Right lung (tissue), 5 donors: ENCODE results near the gene RSPO3. TPM values are rescaled to one million over a fixed set of nuclear protein-coding genes. Genes with fewer than 3 reads are reported as not detected.

Source experiments
- DNase-seq, 2 donors: peaks; one replicate each; pipeline ENCODE4 v3.0.0-alpha.2; 2013
- polyA plus RNA-seq, 5 donors: library from polyadenylated mRNA; unstranded; fragments of 120-200 nt; gene quantifications; one replicate each; pipeline versions ENCODE4 v1.2.1 to v1.2.3, GENCODE V29; 2013; ENCODE audit warnings: inconsistent platforms in 1 of 5, low replicate concordance in 1 of 5; ENCODE audit not compliant: insufficient read length in 5 of 5, insufficient read depth in 1 of 5

RSPO3 gene
- polyA plus RNA-seq, 5 donors, result 4.9 to 8.0 (median 6.6) TPM

- DNase-seq, result no peak
These were observed 7.8 kb upstream of the RSPO3 start for GRCh38 chr6:127110712-127111111.

DNA sequence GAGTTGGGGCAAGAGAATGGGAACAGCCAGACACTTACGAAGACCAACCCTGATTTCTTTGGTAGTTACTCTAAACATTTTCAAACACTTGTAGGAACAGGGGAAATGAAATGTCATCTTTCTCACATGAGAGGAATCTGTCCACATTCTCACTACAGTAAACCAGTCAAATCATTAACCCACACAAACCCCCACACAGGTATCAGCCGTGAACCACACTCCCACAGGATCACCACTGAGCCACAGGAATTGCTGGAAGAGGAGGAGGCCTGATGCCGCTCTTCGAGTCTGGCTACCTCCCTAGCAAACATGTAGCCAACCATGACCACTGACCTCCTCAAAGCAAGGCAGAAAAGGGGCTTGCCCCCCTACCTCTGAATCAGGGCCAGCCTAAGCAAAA is 6.9 kb upstream of the RSPO3 start:
- DNase-seq, result no peak

- DNase-seq, result no peak
These were observed 4.2 kb upstream of the RSPO3 start for GRCh38 chr6:127114214-127114760.

- no peak for DNase-seq
These were observed 3.3 kb upstream of the RSPO3 start for GRCh38 chr6:127115084-127115655.

GRCh38 chr6:127115746-127116145 is 2.7 kb upstream of the RSPO3 start:
- DNase-seq, result no peak

DNA sequence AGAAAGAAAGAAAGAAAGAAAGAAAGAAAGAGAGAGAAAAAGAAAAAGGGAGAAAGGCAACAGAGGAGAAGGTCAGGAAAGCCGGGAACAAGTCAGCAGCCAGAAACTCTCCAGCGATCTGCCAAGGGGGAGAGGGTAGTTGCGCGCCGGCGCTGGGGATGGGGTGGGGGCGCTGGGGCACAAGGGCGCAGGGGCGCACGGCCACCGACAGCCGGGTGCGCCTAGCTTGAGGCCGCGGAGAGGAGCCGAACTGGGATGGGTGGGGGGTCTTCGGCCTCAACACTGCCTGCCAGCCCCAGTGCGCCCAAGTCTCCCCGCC is 533 bp upstream of the RSPO3 start:
- no peak for DNase-seq

DNA sequence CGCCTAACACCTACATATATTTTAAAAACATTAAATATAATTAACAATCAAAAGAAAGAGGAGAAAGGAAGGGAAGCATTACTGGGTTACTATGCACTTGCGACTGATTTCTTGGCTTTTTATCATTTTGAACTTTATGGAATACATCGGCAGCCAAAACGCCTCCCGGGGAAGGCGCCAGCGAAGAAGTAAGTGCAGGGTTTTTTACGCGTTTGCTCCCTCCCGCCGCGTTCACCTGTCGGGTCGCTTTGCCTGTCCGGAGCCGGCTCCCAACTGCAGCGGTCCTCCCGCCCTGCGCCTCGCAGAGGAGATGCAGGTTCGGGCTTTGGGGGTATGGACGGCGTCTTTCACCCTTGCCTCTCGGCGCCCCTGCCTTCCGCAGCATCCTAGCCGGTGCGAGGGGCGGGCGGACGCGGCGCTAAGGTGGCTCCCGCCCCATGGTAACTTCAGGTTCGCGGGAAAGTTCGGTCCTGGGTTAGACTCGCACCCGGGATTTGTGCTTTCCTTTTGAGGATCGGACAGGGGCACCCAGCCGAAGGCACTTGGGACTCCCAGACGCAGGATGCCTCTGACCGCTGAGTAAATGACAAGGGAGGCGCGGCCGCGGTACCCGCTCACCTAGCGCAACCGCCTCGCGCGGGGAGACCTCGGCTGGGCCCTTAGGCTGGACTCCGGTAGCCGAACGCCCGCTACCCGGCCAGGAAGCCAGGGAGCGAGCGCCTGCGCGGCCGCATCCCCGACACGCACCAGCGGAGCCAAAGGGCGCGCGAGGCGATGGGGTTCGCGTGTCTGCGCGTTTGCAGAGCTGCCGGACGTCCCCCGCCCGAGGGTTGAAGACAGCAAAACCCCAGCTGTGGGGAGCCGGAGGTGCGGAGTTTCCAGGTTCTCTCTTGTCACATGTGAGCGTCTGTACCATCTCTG is 891 bp downstream of the RSPO3 start:
- DNase-seq, result no peak

DNA sequence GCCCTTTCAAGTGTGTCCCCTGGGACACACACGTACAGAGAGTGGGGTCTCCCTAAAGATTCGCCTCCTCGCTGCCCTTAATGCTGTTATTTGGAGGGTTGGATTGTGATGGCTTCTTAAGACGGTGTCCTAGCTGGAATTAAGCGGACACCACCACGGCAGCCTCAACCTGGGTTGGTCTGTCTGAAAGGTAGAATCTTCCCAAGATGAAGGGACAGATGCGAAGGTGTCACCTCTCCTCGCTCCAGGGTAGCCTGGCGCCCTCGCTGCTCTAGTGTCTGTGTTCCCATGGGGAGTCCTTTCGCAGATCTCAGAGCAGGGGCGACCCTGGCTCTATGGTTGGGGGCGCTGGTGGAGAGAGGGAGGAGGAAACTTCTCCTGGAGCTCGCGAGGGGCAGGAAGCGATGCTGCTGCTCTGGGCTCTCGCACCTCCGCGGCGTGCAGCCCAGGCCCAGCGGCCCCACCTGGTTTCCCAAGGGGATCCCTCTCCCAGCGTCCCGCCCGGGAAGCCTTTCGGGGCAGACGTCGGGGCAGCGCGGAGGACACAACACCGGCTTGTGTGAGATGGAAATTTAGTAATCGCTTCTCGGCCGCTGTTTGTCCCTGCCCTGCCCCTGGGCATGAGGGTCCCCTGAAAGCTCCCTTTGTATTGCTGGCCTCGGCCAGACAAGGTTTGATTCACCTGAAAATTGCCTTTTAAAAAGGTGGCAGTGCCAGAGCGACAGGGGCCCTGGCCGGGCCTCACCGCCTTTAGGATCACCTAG is 1.7 kb downstream of the RSPO3 start:
- DNase-seq, result no peak

- DNase-seq, result peak; percentile 62 to 78
These were observed 2.5 kb downstream of the RSPO3 start for GRCh38 chr6:127120787-127121636.

DNA sequence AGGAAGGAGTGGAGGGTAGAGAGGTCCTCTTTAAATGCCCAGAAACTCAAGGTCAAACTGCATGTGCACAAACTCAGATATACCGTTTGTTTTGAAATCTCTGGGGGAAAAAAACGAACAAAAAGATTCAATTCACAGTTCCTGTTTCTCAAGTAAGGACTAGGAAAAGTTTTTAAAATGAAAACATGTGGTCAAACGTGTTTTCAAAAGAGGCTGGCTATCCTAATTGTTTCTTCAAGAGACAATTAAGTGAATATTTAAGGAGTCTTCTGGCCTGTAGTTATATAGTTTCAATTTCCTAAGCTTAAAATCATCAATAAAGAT is 3.1 kb downstream of the RSPO3 start:
- DNase-seq, result no peak

DNA sequence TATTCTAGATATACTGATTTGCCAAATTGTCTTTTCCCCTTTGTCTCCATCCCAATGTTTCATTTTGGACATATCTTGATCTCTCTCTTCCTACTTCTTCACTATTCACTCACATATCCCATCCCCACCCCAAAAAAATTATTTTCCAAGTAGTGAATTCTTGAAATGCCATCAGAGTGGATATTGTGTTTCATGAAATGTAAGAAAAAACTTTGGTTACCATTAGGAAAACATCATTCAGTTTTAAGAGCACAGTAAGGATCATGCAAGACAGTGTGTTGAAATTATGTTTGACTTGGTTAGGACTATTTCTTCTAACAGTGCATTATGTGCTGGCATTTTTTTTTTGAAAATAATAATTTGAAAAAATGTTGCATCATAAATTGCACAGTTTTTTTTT is 5.7 kb downstream of the RSPO3 start:
- no peak for DNase-seq

DNA sequence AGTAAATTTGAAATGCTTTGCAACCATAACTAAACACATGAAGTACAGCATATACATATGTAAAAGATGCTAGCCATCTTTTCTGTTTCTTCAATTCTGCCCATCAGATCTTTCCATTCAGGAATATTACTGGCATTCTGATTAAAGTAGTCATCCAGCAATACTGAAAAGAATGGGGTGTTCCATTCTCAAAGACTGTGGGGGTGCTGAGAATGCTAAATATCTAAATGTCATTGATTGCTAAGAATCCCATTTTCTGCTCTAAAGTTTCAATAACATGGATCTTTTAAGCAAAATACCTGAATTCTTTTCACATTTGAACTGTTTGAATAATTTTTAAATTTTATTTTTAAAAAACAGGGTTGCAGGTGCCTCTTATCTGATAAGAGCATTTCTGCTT is 6.2 kb downstream of the RSPO3 start:
- no peak for DNase-seq

GRCh38 chr6:127128066-127128465 is 9.6 kb downstream of the RSPO3 start:
- DNase-seq, result no peak

- no peak for DNase-seq
These were observed 10.8 kb downstream of the RSPO3 start for GRCh38 chr6:127129251-127129650.

- DNase-seq, result no peak
These were observed 12.8 kb downstream of the RSPO3 start for GRCh38 chr6:127131275-127131674.

- DNase-seq, result no peak
These were observed 13.4 kb downstream of the RSPO3 start for GRCh38 chr6:127131772-127132376.

DNA sequence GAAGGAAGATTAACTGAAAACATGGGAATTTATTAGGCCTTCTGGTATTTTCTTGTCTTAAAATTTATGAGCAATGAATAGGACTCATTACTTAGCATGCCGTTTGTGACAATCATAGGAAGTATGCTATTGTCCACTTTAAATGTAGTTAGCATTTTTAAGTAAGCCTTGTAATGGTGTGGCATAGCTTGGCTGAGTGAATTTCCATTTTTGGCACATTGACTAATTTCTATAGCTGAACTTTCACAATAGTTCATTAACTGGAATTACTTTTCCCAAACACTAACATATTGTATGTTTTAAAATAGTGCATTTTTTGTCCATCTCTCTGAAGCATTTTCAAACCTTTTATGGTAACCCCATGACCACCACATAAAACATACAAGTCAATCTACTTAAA is 15.7 kb downstream of the RSPO3 start:
- no peak for DNase-seq

- DNase-seq, result no peak
These were observed 18.3 kb downstream of the RSPO3 start for GRCh38 chr6:127136786-127137185.

- no peak for DNase-seq
These were observed 28.5 kb downstream of the RSPO3 start for GRCh38 chr6:127146932-127147331.

DNA sequence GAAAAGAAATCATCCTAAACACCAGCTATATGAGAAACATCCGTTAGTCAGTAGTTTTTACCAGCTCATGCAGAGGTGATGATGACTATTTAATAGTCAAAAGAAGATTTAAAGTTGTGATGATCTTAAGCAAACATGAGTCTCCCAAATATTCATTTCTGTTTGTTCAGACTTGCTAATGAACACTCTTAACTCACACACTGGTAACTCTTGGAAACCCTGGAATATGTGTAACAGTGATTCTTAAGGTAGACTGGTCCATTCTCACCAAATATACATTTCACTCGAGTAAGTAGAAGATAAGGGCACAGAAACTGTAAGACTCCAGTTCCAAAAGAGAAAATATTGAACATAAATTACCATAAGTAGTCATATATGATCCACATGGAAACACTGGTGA is 29.1 kb downstream of the RSPO3 start:
- DNase-seq, result no peak

DNA sequence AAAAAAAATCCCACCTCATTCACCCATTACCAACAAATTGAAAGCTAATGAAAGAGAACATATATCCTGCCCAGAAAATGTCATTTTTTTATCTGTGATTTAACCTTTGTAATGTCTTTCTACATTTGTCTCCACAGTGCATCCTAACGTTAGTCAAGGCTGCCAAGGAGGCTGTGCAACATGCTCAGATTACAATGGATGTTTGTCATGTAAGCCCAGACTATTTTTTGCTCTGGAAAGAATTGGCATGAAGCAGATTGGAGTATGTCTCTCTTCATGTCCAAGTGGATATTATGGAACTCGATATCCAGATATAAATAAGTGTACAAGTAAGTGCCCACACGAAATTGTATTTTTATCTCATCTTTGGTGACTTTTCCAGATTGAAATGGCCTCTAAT is 30.0 kb downstream of the RSPO3 start:
- DNase-seq, result no peak
